Measurements from ENCODE around the gene ALDH1L2.
"Not testable (repeated sequence)": the region's sequence is repeated elsewhere in the genome, so short reads cannot be mapped to it uniquely, and the experiment has no call there.

The ALDH1L2 gene

DNA sequence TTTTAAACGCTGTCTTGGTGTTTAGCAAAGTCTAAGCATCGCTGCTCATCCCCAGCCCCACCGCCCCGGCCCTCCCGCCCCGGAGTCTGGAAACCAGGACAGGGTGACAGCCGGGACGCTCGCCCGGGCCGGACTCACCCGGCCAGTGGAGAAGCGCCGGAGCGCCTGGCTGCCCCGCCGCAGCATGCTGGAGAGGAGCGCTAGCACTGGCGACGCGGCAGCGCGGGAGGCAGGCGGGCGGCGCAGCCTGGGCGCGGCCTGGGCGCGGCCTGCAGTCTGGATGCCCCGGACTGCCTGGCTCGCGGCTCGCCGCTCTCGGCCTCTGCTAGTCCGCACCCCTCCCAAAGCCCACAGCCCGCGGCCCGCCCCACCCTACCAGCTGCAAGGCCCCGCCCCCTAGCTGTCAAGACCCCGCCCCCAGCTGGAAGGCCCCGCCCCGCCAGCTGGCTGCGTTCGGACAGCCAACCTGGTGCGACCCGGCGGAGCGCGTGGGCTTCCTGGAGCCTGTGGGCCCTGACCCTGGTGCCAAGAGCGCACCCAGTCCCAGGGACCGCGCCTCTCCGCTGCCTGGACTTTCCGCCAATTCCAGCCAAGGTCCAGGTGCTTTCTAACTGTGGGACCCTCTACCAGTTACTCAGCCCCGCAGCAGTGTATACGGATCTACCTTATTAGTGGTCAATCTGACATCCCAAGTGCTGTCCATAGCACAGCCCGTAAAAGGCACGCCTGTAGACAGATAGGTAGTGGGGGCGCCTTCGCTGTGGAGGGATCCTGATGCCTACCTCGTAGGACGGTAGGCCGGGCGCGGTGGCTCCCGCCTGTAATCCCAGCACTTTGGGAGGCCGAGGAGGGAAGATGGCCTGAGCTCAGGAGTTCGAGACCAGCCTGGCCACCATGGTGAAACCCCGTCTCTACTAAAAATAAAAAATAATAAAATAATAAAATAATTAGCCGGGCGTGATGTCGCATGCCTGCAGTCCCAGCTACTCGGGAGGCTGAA is at the start of gene ALDH1L2:
TSS of gene ALDH1L2 (minus strand) at position 208 of the 1,000 bp plus-strand sequence. CDS start at position 186, 22 bp downstream.
- DNase-seq, result peak; percentile 11

DNA sequence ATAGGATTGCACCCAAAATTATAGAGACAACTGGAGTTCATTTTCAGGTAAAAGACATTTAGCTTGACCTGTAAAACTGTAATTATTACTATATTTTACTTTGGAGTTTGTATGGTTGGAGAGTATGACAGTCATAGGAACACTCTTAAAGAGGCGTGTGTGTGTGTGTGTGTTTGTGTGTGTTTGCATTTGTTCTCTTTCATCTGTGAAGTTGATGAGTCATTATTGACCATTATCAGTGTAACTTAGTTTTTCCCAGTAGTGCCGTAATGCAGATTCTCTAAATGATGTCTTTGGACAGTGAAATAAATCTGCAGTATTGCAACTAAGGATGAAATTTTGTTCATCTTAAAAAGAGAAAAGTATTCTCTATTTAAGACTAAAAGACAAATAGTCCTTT is 36.3 kb upstream of the ALDH1L2 start:
- DNase-seq, result no peak

DNA sequence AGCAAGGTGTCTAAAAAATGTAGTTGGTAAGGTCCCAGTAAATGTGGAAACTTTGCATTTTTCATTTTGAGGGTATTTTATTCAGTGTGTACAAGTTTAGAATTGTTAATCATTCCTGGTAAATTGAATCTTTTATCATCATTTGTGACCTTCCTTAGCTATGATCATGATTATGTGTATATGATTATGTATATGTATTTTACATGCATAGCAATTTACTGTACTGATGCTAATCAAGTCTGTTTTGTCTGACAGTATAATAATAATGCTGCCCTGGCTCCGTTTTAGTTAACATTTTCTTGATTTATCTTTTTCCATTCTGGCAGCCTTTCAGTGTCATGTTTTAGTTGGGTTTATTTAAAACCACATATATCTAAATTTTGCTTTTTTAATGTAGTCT is 32.7 kb upstream of the ALDH1L2 start:
- no peak for DNase-seq

DNA sequence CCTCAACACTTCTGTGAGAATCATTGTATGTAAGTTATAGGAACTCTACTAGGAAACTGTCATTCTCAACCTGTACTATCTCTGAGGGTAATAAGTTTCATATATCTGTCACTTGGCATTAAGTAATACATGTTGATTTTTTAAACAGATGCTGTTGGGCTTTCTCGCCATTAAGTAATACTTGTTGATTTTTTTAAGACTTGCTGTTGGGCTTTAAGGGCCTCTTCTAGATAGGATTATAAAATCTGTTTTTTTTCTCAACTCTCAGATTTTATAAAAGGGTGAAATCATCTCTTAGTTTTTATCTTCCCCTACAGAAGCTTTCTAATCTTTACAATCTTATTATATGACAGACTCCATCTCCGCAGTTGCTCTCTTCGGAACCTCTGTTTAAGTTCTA is 28.8 kb upstream of the ALDH1L2 start:
- DNase-seq, result no peak

DNA sequence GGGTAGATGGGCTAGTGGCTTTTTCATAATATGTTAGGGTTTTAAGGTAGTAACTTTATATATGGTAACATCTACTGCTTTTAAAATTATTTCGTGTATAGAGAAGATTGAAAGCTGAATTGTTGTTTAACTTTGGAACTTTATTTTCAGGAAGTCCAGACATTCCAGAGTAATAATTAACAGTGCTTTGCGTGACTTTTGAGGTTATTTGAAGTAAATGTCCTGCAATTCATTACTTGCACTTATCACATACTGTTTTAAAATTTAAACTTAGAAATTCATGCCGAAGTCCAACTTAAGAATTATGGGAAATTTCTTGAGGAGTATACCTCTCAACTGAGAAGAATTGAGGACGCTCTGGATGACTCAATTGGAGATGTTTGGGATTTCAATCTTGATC is 26.6 kb upstream of the ALDH1L2 start:
- no peak for DNase-seq

DNA sequence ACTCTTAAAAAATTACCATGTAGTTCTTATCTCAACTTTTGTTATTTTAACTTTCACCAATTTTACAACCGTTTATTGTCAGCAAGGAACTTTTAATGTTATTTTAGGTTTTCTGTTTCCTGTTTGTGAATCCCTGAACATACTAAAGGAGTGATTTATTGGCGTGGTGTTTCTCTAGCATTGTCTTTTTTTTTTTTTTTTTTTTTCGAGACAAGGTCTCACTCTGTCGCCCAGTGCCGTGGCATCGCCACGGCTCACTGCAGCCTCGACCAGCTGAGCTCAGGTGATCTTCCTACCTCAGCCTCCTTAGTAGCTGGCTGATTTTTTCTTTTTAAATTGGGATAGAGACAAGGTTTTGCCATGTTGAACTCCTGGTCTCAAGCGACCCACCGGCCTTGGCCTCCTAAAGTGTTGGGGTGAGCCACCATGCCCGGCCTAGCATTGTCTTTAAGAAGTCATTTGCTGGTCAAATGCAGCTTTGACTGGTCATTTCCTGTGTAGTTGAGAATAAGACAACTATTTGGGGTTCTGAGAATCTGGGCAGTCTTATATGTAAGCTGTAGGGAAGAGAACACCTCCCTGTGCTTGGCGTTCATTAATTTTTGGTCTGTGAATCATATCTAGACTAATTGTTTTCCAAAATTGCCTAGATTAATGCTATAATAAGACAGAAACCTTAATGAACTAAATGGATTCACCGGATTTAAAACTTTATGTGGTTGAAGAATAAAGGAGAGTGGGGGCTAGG is 25.4 kb upstream of the ALDH1L2 start:
- DNase-seq, result no peak

DNA sequence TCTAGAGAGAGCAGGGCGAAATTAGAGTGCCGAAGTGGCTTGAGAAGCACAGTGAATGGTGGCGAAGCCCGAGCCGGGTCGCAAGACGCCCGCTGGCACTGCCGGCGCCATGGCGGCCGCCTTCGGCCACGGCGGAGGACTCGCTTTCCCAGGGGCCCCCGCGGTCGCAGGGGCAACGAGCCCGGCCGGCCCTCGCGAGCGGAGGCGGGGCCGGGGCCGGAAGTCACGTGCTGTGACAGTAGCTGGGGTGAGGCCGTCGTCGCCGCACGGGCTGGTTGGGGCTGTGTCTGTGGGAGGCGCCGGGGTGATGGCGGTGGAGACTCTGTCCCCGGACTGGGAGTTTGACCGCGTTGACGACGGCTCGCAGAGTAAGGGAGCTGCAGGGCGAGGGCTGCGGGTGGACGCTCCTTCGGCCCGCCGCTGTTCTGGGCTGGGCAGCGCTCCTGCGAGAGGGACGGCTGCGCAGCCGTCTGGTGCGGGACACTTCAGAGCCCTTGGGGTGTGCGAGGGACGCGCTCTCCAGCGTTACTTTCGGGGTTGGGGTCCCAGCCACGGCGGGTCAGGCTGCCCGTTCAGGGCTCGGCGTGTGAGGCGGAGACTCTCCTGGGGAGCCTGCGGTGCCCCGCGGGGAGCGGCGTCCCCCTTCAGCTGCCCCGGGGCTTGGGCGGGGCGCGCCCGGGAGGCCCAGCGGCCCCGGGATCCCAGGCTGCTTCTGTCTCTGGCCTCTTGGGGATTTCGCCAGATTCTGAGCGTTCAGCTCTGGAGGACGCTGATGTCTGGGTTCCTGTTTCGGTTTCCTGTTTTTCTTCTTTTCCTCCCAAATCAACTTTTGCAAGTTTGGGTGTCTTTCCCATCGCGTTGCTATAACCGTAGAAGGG is 23.5 kb upstream of the ALDH1L2 start, which contains the start of gene WASHC4:
TSS of gene WASHC4 (plus strand) at position 238 of the 878 bp plus-strand sequence. CDS start at position 308, 70 bp downstream.
- DNase-seq, result peak; percentile 62

DNA sequence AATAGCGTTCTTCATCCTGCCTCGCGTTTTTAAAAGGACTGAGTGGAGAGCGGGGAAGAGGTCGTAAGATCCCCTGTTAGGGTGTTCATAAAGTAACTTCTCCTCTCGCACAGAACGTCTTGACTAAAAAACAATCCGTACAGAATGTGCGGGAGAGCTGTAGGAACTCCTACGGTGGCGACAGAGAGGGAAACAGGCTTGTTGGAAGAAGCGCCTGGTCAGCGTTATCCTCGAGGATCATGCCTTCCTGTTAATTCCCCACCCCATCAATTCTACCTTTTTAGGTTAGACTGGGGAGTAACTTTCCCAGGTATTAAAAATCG is 22.9 kb upstream of the ALDH1L2 start:
- DNase-seq, result no peak

DNA sequence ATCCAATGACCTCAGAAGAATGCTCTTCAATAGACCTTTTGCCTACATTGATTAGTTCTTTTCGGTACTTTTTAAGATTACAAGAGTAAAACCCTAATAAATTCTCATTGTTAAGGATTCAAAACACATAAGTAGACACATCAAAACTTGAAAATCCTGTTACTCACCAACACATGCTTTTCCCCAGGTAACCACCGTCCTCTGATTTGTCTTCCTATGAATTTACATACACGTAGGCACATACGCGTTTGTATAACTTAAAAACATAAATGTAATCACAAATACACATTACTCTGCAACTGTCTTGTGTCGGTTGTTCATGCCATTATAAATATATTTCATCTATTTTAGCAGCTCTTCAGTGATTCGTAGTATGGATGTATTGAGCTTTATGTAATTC is 22.4 kb upstream of the ALDH1L2 start:
- DNase-seq, result no peak

DNA sequence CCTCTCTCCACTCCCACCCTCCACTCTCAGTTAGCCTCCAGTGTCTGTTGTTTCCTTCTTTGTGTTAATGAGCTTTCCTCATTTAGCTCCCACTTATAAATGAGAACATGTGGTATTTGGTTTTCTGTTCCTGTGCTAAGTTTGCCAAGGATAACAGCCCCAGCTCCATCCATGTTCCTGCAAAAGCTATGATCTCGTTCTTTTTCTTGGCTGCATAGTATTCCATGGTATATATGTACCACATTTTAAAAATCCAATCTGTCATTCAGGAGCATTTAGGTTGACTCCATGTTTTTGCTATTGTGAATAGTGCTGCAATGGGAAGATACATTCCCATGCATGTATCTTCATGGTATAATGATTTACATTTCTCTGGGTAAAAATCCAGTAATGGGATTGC is 20.5 kb upstream of the ALDH1L2 start:
- DNase-seq, result no peak

DNA sequence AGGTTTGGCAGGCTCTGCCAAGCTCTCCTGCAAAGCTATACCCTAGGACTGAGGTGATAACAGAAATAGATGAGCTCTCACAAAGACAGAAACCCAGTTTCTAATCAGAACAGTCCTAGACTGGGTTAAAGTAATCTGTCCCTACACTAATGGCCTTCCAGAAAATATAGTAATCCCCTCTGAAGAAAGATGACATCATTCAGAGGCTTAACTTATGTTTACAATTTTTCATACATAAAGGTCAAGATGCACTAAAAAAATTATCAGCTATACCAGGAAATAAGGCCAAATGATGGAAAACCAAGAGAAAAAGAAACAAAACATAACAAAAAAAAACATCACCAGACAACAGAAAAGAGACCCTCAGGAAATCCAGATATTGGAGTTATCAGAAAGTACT is 18.4 kb upstream of the ALDH1L2 start:
- no peak for DNase-seq

DNA sequence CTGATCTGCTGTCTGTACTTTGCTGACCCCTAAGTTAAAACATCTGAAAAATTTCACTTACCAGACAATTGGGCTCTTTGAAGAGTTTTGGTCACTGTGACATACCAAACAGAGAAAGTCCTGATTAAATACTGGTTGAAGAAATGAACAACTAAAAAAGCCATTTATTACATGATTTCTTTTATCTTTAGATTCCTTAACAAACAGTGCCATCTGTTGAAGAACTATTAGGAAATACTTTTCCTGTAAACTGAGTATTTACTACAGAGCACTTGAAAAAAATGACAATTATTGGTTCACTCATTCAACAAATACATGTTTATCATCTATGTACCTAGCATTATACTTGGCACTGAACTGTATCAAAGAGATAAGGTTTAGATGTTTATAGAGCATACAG is 16.7 kb upstream of the ALDH1L2 start:
- DNase-seq, result no peak

DNA sequence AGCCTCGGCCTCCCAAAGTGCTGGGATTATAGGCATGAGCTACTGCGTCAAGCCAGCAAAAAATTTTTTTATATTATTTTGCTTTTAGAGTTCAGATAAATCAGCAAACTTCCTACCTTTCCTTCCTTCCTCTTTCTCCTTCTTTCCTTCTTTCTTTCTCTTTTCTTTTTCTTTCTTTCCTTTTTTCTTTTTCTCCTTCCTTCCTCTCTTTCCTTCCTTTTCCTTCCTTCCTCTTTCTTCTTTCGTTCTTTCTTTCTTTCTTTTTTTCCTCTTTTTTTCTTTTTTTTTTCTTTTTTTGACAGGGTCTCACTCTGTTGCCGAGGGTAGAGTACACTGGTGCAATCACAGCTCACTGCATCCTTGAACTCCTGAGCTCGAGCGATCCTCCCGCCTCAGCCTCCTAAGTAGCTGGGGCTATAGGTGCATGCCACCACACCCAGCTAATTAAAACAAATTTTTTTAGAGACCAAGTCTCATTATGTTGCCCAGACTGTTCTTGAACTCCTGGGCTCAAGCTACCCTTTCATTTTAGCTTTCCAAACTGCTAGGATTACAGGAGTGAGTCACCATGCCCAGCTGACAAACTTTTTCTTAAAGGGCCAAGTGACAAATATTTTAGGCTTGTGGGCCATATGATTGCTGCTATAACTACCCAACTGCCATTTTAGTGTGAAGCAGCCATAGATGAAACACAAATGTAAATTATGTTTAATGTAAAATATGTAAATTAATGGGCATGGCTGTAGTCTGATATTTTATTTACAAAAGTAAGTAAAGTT is 16.1 kb upstream of the ALDH1L2 start:
- no peak for DNase-seq

DNA sequence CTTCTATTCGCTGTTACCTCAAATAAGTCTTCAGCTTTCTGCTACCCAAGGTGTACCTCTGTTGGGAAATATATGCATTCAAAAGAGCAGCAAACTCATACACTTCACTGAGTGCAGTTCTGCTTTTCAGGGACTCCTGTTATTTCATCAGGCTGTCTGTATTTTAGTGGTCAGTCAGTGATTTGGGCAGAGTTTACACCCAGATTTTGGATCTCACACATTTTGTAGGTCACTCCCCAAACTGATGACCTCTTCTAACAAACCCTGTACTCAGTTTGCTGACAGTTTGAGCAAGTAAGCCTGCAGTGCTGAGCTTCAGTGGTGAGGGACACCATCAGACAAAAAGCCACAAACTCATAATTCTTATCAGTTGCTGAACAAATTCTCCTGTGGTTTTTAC is 15.1 kb upstream of the ALDH1L2 start:
- DNase-seq, result no peak

DNA sequence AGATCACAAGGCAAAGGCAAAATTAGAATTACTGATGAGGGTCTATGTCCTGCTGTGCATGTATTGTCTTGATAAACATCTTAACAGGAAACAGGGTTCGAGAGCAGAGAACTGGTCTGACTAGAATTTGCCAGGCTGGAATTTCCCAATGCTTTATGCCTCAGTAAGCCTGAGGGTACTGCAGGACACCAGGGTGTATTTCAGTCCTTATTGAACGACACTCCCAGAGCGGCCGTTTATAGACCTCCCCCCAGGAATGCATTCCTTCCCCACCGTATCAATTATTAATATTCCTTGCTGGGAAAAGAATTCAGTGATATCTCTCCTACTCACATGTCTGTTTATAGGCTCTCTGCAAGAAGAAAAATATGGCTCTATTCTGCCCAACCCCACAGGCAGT is 11.1 kb upstream of the ALDH1L2 start:
- not testable (repeated sequence) for DNase-seq

DNA sequence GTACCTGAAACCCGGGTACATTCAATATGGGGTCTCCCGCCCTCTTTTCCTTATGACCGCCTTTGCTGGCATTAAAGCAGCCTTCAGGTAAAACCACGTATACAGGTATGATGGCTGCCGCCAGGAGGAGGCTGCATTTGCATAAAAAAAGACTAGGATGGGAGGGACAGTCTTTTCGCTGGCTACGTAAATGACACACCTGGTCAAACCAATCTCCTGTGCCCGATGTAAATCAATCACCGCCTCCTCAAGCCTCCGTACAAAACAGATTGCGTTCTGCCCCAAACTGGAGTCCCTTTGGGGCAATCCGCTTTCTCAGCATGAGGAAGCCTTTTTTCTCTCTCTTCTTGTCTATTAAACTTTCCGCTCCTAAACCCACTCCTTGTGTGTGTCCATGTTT is 8.1 kb upstream of the ALDH1L2 start:
- no peak for DNase-seq

DNA sequence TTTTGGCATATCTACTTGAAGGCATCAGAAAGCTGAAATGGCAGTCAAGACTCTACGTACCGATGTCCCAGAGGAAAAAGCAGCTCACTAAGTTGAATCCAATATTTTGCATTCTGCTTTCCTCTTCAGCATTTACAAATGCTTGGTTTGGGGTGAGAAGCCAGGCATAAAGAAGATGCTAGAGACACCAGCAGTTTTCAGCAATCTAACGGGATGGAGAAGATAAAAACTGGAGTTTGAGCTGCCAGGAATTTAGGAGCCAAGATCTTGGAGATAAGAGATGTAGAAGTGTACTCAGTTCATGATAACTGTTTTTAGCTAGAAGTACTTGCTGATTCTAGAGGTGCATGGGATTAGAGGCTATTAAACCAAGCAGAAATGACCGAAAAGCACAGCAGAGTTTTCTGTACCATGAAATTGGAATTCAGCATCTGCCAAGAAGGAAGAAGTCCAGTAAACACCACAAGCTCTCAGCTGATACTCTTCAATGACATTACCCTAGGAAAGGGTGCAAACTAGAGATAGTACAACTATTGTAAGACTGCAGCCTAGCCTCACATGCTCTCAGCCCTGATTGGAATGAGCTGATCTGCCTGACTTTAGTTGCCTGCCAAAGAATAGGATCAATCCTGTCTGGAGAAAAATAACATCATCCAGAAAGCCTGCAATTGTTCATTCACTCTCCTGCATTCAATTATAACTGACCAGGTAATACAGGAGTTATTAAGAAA is 7.4 kb upstream of the ALDH1L2 start:
- DNase-seq, result no peak

DNA sequence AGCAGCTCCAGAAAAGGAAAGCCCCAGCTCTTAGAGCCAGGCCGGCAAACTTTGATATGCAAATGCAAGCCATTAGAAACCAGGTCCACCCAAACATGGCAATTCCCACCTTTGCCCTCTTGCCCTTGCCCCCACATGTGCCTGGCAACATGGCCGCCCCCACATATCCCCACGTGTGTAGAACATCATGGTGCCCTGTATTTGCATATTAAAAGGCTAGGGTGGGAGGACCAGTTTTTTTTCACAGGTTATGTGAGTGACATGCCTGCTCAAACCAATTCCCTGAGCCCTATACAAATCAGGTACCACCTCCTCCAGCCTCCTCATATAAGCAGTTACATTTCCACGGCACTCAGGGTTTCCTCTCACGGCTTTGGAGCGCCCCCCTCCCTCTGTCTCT is 6.1 kb upstream of the ALDH1L2 start:
- no peak for DNase-seq

DNA sequence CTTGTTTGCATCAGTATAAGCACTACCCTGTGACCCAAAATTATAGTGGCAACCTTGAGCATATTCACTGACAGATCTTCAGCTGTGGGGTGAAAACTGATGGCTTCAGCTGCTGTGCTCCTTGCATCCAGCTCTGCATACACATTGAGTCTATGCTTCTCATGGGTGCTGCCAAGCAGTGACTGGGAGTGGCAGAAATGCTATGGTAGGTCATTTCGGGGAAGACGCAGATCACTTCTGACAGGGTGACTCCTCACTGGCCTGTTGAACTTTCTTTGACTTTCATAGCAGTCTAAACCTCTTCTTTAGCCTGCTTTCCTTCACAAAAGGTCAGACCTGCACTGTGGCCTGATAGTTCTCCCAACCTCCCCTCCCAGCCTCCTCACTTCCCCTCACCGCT is 5.6 kb upstream of the ALDH1L2 start:
- no peak for DNase-seq

DNA sequence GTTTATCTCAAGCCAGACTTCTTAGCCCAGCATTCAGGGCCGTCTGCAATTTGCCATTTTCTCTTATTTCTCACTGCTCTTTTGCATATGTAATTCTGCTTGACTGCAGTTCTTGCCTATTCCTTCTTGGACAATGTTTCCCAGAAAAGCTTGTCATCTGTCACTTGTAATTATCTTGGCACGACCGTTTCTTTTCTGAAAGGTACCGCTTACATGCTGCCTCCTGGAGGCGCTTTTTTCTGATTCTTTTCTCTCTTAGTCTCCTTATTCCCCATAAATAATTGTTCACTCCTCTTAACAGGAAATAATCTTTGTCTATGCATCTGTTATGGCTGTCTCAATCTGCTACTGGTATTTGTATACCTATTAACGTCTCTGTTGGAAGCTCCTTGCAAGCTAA is 1.2 kb upstream of the ALDH1L2 start:
- DNase-seq, result no peak

DNA sequence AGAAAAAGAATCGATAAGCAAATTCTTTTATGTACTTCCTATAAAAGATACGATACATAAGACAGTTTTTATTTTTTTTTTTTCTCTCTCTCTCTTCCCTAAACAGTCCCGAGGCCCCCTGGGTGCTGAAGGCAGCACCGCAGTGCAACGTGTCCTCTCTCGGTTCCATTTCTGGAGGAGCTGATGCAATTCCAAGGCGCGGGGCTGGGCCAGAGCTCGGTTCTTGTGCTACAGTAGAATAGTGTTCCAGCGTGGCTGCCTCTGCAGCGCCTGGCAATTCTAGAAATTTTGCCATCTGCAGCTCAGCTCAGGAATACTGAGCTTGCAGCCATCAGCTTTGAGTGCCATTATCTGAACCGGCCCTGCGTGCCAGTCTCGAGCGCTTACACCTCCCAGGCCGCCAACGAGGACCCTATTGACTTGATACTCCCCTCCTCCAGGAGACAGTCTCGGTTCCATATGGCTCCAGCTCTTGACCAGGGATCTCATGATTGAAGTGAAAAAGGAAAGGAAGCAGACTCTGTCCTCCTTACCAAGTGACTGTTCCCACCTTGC is 630 bp downstream of the ALDH1L2 start:
- DNase-seq, result no peak
